IMR-90 (cell line): Measurements from ENCODE around the gene RAB8A. TPM values are rescaled to one million over a fixed set of nuclear protein-coding genes. Genes with fewer than 3 reads are reported as not detected.

Source experiments
- ATAC-seq: fragments of 200-7000 bp; cut with Tn5 transposase; 2 replicates; pipeline ENCODE4 v1.9.1; 2020; ENCODE audit warnings: low read depth, mild to moderate bottlenecking, moderate library complexity
- BruUV-seq: library from RNA; stranded (reverse); fragments of 400-500 nt; replicated peaks from 2 replicates; lab custom pipeline; 2021; lab: Mats Ljungman, UMichigan
- CTCF ChIA-PET: fragments of 300-600 bp; formaldehyde crosslinking; extraction: SDS; loops from one replicate; lab custom pipeline; 2021; ENCODE audit warnings: antibody characterized with exemption; lab: Yijun Ruan, JAX
- POLR2A ChIA-PET: fragments of 300-600 bp; sonication (Branson Sonifier 250); formaldehyde crosslinking; loops from one replicate; lab custom pipeline; 2022; ENCODE audit warnings: antibody characterized with exemption; ENCODE audit not compliant: unreplicated experiment; lab: Charles Lee
- DNase-seq: peaks from one replicate; pipeline ENCODE4 v3.0.0; 2013
- H2AFZ ChIP-seq: replicated peaks from 2 replicates; pipeline ENCODE3; 2013; ENCODE audit warnings: low read length, mild to moderate bottlenecking; ENCODE audit not compliant: poor library complexity
- H2AK5ac ChIP-seq: 2 replicates; pipeline ENCODE4 v1.6.1; 2013; ENCODE audit warnings: low read depth, low read length, inconsistent platforms
- H2AK9ac ChIP-seq: replicated peaks from 2 replicates; pipeline ENCODE3; 2013; ENCODE audit warnings: mild to moderate bottlenecking, low read depth, low read length, moderate library complexity; ENCODE audit not compliant: poor library complexity
- H2BK120ac ChIP-seq: 2 replicates; pipeline ENCODE4 v1.6.1; 2013; ENCODE audit warnings: low read depth, low read length, inconsistent platforms
- H2BK15ac ChIP-seq: 3 replicates; pipeline ENCODE4 v1.6.1; 2013; ENCODE audit warnings: low read depth, low read length, inconsistent platforms
- H2BK20ac ChIP-seq: 2 replicates; pipeline ENCODE4 v1.6.1; 2013; ENCODE audit warnings: low read depth, mild to moderate bottlenecking, inconsistent platforms, low read length, moderate library complexity
- H2BK5ac ChIP-seq: 2 replicates; pipeline ENCODE4 v1.6.1; 2013; ENCODE audit warnings: mild to moderate bottlenecking, low read depth, low read length, inconsistent platforms; ENCODE audit not compliant: poor library complexity, severe bottlenecking
- H3K14ac ChIP-seq: replicated peaks from 2 replicates; pipeline ENCODE4 v1.6.1; 2013; ENCODE audit warnings: low read depth, low read length, inconsistent platforms
- H3K18ac ChIP-seq: 2 replicates; pipeline ENCODE4 v1.6.1; 2013; ENCODE audit warnings: low read depth, low read length, control low read depth
- H3K23ac ChIP-seq: 2 replicates; pipeline ENCODE4 v1.6.1; 2013; ENCODE audit warnings: low read depth, low read length, inconsistent platforms
- H3K27ac ChIP-seq: 2 replicates; pipeline ENCODE4 v1.5.1; 2013; ENCODE audit warnings: mild to moderate bottlenecking, control low read depth, low read length; ENCODE audit not compliant: insufficient read depth
- H3K27me3 ChIP-seq: 2 replicates; pipeline ENCODE4 v1.6.1; 2013; ENCODE audit warnings: low read length; ENCODE audit not compliant: control insufficient read depth, insufficient read depth
- H3K36me3 ChIP-seq: 2 replicates; pipeline ENCODE4 v1.6.1; 2013; ENCODE audit warnings: low read length, mixed read lengths; ENCODE audit not compliant: control insufficient read depth, insufficient read depth
- H3K4ac ChIP-seq: 2 replicates; pipeline ENCODE4 v1.6.1; 2013; ENCODE audit warnings: low read depth, low read length, inconsistent platforms
- H3K4me1 ChIP-seq: 2 replicates; pipeline ENCODE4 v1.6.1; 2013; ENCODE audit warnings: low read length, mixed read lengths; ENCODE audit not compliant: control insufficient read depth, insufficient read depth
- H3K4me2 ChIP-seq: 2 replicates; pipeline ENCODE4 v1.6.1; 2013; ENCODE audit warnings: low read depth, mild to moderate bottlenecking, control low read depth, low read length, moderate library complexity
- H3K4me3 ChIP-seq: 2 replicates; pipeline ENCODE4 v1.5.1; 2013; ENCODE audit warnings: low read depth, mild to moderate bottlenecking, control low read depth, low read length, moderate library complexity; ENCODE audit not compliant: insufficient read depth
- H3K56ac ChIP-seq: 2 replicates; pipeline ENCODE4 v1.6.1; 2013; ENCODE audit warnings: low read length, inconsistent platforms; ENCODE audit not compliant: insufficient read depth; ENCODE audit errors: extremely low read depth
- H3K79me1 ChIP-seq, 2 experiments: 2 replicates each; pipeline ENCODE4 v1.6.1; 2013; ENCODE audit warnings: low read length in 2 of 2, inconsistent platforms in 1 of 2, low read depth in 1 of 2
- H3K9ac ChIP-seq: 2 replicates; pipeline ENCODE4 v1.6.1; 2013; ENCODE audit warnings: low read depth, low read length, control low read depth
- H3K9me1 ChIP-seq: 2 replicates; pipeline ENCODE4 v1.6.1; 2013; ENCODE audit warnings: low read length, inconsistent platforms; ENCODE audit not compliant: insufficient read depth
- H3K9me3 ChIP-seq: 2 replicates; pipeline ENCODE4 v1.6.1; 2013; ENCODE audit warnings: low read length; ENCODE audit not compliant: control insufficient read depth, insufficient read depth
- H4K20me1 ChIP-seq: 2 replicates; pipeline ENCODE4 v1.6.1; 2013; ENCODE audit warnings: low read length, inconsistent platforms; ENCODE audit not compliant: insufficient read depth
- H4K5ac ChIP-seq: 2 replicates; pipeline ENCODE4 v1.6.1; 2013; ENCODE audit warnings: mild to moderate bottlenecking, low read depth, low read length, control low read depth
- H4K8ac ChIP-seq, 2 experiments: 2 replicates each; pipeline ENCODE4 v1.6.1; 2013; ENCODE audit warnings: low read depth in 2 of 2, low read length in 2 of 2, control low read depth in 1 of 2, inconsistent platforms in 1 of 2
- H4K91ac ChIP-seq: 2 replicates; pipeline ENCODE4 v1.6.1; 2013; ENCODE audit warnings: low read depth, low read length, inconsistent platforms; ENCODE audit not compliant: insufficient read depth
- NFE2L2 ChIP-seq: fragments of 150-350 bp; IDR thresholded peaks from 2 replicates; pipeline ENCODE4 v1.6.1; 2016; ENCODE audit warnings: low read depth, mild to moderate bottlenecking, low read length
- RAD21 ChIP-seq: IDR thresholded peaks from 2 replicates; pipeline ENCODE4 v1.6.1; 2012; ENCODE audit warnings: low read length, improper control_type of control experiment
- WGBS, 2 experiments: methylation state at CpG; one replicate each; pipeline versions ENCODE4 v1.1.5 to v1.1.7; 2013; ENCODE audit warnings: missing lambda C conversion rate in 2 of 2; ENCODE audit not compliant: insufficient read length in 1 of 2; ENCODE audit errors: extremely low coverage in 2 of 2; 5-methylcytosine and 5-hydroxymethylcytosine counted together
- dilution Hi-C: fragments of 300-500 bp; cut with HindIII; formaldehyde crosslinking; loops from one replicate; pipeline ENCODE4 v1.14.3; 2018; ENCODE audit warnings: low sequenced_read_pairs; ENCODE audit not compliant: unreplicated experiment
- in situ Hi-C: fragments of 300-500 bp; cut with MboI; formaldehyde crosslinking; loops from 3 replicates; pipeline ENCODE4 v1.14.3; 2019; ENCODE audit warnings: low sequenced_read_pairs, inconsistent platforms, mixed read lengths
- intact Hi-C: fragments of 100-400 bp; cut with micrococcal nuclease; formaldehyde crosslinking; loops from 2 replicates; pipeline ENCODE4 v1.10.0; 2022
- polyA plus RNA-seq, 3 experiments: library from polyadenylated mRNA; depleted of rRNA; stranded (reverse); fragments of >200 nt; gene quantifications; 2 replicates each; pipeline ENCODE4 v1.2.3, GENCODE V29; 2012; ENCODE audit warnings: low replicate concordance in 1 of 3
- total RNA-seq: library from RNA; depleted of rRNA; stranded (reverse); fragments of >200 nt; gene quantifications from 2 replicates; pipeline ENCODE4 v1.2.3, GENCODE V29; 2012
- TF ChIP-seq, protein P1 (sequence below): fragments of 150-350 bp; IDR thresholded peaks from 2 replicates; pipeline ENCODE4 v1.6.1; 2017; ENCODE audit warnings: mild to moderate bottlenecking, antibody characterized with exemption, low read length, low read depth

RAB8A gene
- total and polyA plus RNA-seq, 2 of the 4 experiments (the other 2 are of a cell fraction): 64.5 to 135 TPM

DNA sequence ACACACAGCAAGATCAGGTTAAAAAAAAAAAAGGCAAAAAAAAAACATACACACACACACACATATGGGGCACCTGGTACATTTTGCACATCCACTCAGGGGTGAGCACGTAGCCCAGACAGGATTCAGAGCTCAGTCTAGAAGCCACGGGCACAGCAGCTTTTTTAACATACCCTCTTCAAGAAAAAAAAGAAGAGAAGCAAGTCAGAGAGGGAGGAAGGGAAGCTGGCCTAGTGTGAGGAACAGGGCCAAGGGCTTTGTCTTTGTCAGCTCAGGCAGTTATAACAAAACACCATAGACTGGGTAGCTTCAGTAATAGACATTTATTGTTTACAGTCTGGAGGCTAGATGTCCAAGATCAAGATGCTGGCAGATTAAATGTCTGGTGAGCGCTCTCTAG lies 37.7 kb upstream of the RAB8A start:
- dilution Hi-C loops: no loop called here
- no peak overlapping the region for H3K23ac ChIP-seq
- peak overlapping the region; percentile 80 for H2AK5ac ChIP-seq
- H3K9ac ChIP-seq: no peak overlapping the region
- no peak overlapping the region for H3K4me3 ChIP-seq
- peak overlapping the region; percentile 22; the same call in 1 of the 2 replicates for H4K91ac ChIP-seq
- H2BK5ac ChIP-seq: peak overlapping the region; percentile 47
- no peaks in the 10 kb centered on the region for H3K27me3 ChIP-seq
- peaks cover 6% of the 10 kb centered on the region for H3K4me1 ChIP-seq
- H3K18ac ChIP-seq: no peak overlapping the region
- peaks cover 12% of the 10 kb centered on the region; the same call in 1 of the 2 replicates for H4K20me1 ChIP-seq
- H4K5ac ChIP-seq: no peak overlapping the region
- TF ChIP-seq RAD21 (no peak), NFE2L2 (no peak)
- TF ChIP-seq, protein P1, sequence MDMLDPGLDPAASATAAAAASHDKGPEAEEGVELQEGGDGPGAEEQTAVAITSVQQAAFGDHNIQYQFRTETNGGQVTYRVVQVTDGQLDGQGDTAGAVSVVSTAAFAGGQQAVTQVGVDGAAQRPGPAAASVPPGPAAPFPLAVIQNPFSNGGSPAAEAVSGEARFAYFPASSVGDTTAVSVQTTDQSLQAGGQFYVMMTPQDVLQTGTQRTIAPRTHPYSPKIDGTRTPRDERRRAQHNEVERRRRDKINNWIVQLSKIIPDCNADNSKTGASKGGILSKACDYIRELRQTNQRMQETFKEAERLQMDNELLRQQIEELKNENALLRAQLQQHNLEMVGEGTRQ: no peak
- in situ Hi-C loops: no loop called here
- H4K8ac ChIP-seq: peak overlapping the region in 1 of 2 experiments; percentile 38; a peak in 1 of 4 replicates
- peak overlapping the region; percentile 56 for H2AFZ ChIP-seq
- H2BK120ac ChIP-seq: no peak overlapping the region; the same call in 1 of the 2 replicates
- peaks cover 20 to 62% of the 10 kb centered on the region in 2 experiments for H3K79me1 ChIP-seq
- H3K4me2 ChIP-seq: no peak overlapping the region
- no CpG with 5 or more reads among the region's 3 CpGs for WGBS, 2 experiments
- peaks cover 14% of the 10 kb centered on the region for H3K36me3 ChIP-seq
- H3K14ac ChIP-seq: no peak overlapping the region
- CTCF ChIA-PET: no interaction called here
- peak overlapping the region; percentile 33; the same call in 1 of the 2 replicates for H3K27ac ChIP-seq
- H2AK9ac ChIP-seq: peak overlapping the region; percentile 79
- peak overlapping the region; percentile 30 for H2BK20ac ChIP-seq
- 0 out of 3 replicates have a peak overlapping the region, but pooled peaks have one; percentile 31 for H2BK15ac ChIP-seq
- intact Hi-C loops: no loop called here
- peak overlapping the region; percentile 64 for H3K4ac ChIP-seq
- peaks cover 14% of the 10 kb centered on the region for H3K9me1 ChIP-seq
- H3K9me3 ChIP-seq: no peaks in the 10 kb centered on the region
- ATAC-seq (no peak), DNase-seq (no peak)
- POLR2A ChIA-PET: interaction anchor here (0.5 kb wide), 1 partner anchor 1505 kb away, joined by 3 read pairs; no protein-coding TSS in a partner anchor
- no TSS peak for BruUV-seq
- H3K56ac ChIP-seq: peak overlapping the region; percentile 19; the same call in 1 of the 2 replicates
